HEK293 (cell line): Measurements from ENCODE around the gene B4GALT5.

Experiments
- CTCF ChIA-PET: fragments of 350-600 bp; formaldehyde crosslinking; extraction: SDS; loops from one replicate; lab custom pipeline; 2021; ENCODE audit warnings: antibody characterized with exemption; lab: Yijun Ruan, JAX
- POLR2A ChIA-PET: fragments of 300-600 bp; formaldehyde crosslinking; extraction: SDS; loops from one replicate; lab custom pipeline; 2020; ENCODE audit warnings: antibody characterized with exemption, inconsistent platforms; lab: Yijun Ruan, JAX
- H3K27ac ChIP-seq: fragments of 200-500 bp; sonication (Bioruptor generic); 2 replicates; pipeline ENCODE4 v1.5.1; 2014; ENCODE audit warnings: low read depth, low read length, control low read depth, inconsistent platforms; ENCODE audit errors: extremely low read depth
- H3K36me3 ChIP-seq, 2 experiments: fragments of 200-500 bp in 1 of 2; sonication (Bioruptor generic) in 1 of 2; 1 replicate in 1 of 2; 2 replicates in 1 of 2; pipeline ENCODE4 v1.5.1; 2014 to 2017; ENCODE audit warnings: inconsistent platforms in 2 of 2, low read length in 2 of 2; ENCODE audit not compliant: control insufficient read depth in 2 of 2, insufficient read depth in 1 of 2
- H3K4me1 ChIP-seq: fragments of 200-500 bp; sonication (Bioruptor generic); 2 replicates; pipeline ENCODE4 v1.5.1; 2014; ENCODE audit warnings: mild to moderate bottlenecking, low read length, inconsistent platforms; ENCODE audit not compliant: control insufficient read depth, insufficient read depth
- H3K4me3 ChIP-seq: 2 replicates; pipeline ENCODE4 v1.5.1; 2011; ENCODE audit warnings: low read depth, mild to moderate bottlenecking, control low read depth, low read length, moderate library complexity
- H3K9me3 ChIP-seq: fragments of 200-500 bp; sonication (Bioruptor generic); 2 replicates; pipeline ENCODE4 v1.5.1; 2014; ENCODE audit warnings: low read depth, low read length, inconsistent platforms; ENCODE audit not compliant: control insufficient read depth, insufficient read depth
- HIC1 ChIP-seq: fragments of 450-650 bp; formaldehyde crosslinking; IDR thresholded peaks from 2 replicates; pipeline ENCODE4 v1.5.1; 2016; ENCODE audit warnings: missing biosample characterization, missing genetic modification characterization
- PRDM1 ChIP-seq: fragments of 450-650 bp; formaldehyde crosslinking; IDR thresholded peaks from 2 replicates; pipeline ENCODE4; 2016; ENCODE audit warnings: missing biosample characterization, missing genetic modification characterization
- SP2 ChIP-seq: fragments of 450-650 bp; formaldehyde crosslinking; IDR thresholded peaks from 2 replicates; pipeline ENCODE4 v1.5.1; 2016; ENCODE audit warnings: missing biosample characterization, missing genetic modification characterization
- ZNF10 ChIP-seq: fragments of 450-650 bp; formaldehyde crosslinking; IDR thresholded peaks from 2 replicates; pipeline ENCODE4 v1.5.1; 2017; ENCODE audit warnings: missing biosample characterization, missing genetic modification characterization
- ZNF140 ChIP-seq: fragments of 450-650 bp; formaldehyde crosslinking; IDR thresholded peaks from 2 replicates; pipeline ENCODE4 v1.5.1; 2016; ENCODE audit warnings: missing biosample characterization, missing genetic modification characterization
- ZNF184 ChIP-seq: fragments of 450-650 bp; IDR thresholded peaks from 2 replicates; pipeline ENCODE4 v1.5.1; 2018; ENCODE audit warnings: missing biosample characterization, mild to moderate bottlenecking, missing genetic modification characterization
- ZNF335 ChIP-seq: fragments of 450-650 bp; formaldehyde crosslinking; conservative IDR thresholded peaks from 2 replicates; pipeline ENCODE4 v1.5.1; 2016; ENCODE audit warnings: missing biosample characterization, missing genetic modification characterization
- ZNF366 ChIP-seq: fragments of 450-650 bp; formaldehyde crosslinking; conservative IDR thresholded peaks from 2 replicates; pipeline ENCODE4 v1.5.1; 2016; ENCODE audit warnings: missing biosample characterization, missing genetic modification characterization
- ZNF416 ChIP-seq: fragments of 450-650 bp; formaldehyde crosslinking; IDR thresholded peaks from 2 replicates; pipeline ENCODE4 v1.5.1; 2016; ENCODE audit warnings: missing biosample characterization, missing genetic modification characterization
- ZNF571 ChIP-seq: fragments of 450-650 bp; formaldehyde crosslinking; IDR thresholded peaks from 2 replicates; pipeline ENCODE4 v1.5.0; 2017; ENCODE audit warnings: missing biosample characterization, missing genetic modification characterization
- ZNF747 ChIP-seq: fragments of 450-650 bp; formaldehyde crosslinking; IDR thresholded peaks from 2 replicates; pipeline ENCODE4 v1.5.1; 2016; ENCODE audit warnings: missing biosample characterization, missing genetic modification characterization
- ZXDB ChIP-seq: fragments of 450-650 bp; formaldehyde crosslinking; IDR thresholded peaks from 2 replicates; pipeline ENCODE4 v1.5.1; 2016; ENCODE audit warnings: missing biosample characterization, missing genetic modification characterization
- TF ChIP-seq, protein P1 (sequence below): fragments of 450-650 bp; formaldehyde crosslinking; IDR thresholded peaks from 2 replicates; pipeline ENCODE4 v1.5.1; 2016; ENCODE audit warnings: missing biosample characterization, missing genetic modification characterization
- TF ChIP-seq, protein P2 (sequence below): fragments of 450-650 bp; formaldehyde crosslinking; IDR thresholded peaks from 2 replicates; pipeline ENCODE4 v1.5.1; 2016; ENCODE audit warnings: missing biosample characterization, missing genetic modification characterization
- TF ChIP-seq, protein P3 (sequence below): fragments of 450-650 bp; IDR thresholded peaks from 2 replicates; pipeline ENCODE4 v1.5.1; 2018; ENCODE audit warnings: missing biosample characterization, missing genetic modification characterization
- TF ChIP-seq, protein P4 (sequence below): fragments of 450-650 bp; formaldehyde crosslinking; IDR thresholded peaks from 2 replicates; pipeline ENCODE4 v1.5.1; 2016; ENCODE audit warnings: missing biosample characterization, missing genetic modification characterization

Gene B4GALT5

DNA sequence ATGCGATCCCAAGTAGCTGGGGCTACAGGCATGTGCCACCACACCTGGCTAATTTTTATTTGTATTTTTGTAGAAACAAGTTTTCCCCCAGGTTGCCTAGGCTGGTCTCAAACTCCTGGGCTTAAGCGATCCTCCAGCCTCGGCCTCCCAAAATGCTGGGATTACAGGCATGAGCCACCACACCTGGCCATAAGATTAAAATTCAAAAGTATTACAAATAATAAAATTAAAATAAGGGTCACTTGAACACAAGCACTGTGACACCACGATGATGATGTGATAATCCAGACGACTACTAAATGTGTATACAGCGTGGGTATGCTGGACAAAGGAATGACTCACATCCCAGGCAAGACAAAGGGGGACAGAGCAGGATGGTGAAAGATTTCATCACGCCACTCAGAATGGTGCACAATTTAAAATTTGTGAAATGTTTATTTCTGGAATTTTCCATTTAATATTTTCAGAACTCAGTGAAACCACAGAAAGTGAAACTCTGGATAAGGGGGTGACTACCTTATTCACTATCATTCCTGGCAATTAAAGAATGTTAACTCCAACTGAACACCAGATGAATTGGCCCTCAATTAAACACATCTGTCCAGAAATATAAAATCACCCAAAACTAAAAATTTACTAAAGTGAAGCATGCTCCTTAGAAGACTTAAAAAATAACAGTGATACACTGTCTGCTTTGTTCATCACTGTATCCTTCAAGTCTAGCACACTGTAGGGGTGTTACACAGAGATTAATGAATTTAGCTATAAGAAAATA lies 13.1 kb downstream of the B4GALT5 start (continued):
- TF ChIP-seq HIC1, result no peak
- 0 out of 2 replicates have a peak, but pooled peaks have one; percentile 20 for TF ChIP-seq ZXDB (tag by site-specific recombination)
- TF ChIP-seq, protein P1, sequence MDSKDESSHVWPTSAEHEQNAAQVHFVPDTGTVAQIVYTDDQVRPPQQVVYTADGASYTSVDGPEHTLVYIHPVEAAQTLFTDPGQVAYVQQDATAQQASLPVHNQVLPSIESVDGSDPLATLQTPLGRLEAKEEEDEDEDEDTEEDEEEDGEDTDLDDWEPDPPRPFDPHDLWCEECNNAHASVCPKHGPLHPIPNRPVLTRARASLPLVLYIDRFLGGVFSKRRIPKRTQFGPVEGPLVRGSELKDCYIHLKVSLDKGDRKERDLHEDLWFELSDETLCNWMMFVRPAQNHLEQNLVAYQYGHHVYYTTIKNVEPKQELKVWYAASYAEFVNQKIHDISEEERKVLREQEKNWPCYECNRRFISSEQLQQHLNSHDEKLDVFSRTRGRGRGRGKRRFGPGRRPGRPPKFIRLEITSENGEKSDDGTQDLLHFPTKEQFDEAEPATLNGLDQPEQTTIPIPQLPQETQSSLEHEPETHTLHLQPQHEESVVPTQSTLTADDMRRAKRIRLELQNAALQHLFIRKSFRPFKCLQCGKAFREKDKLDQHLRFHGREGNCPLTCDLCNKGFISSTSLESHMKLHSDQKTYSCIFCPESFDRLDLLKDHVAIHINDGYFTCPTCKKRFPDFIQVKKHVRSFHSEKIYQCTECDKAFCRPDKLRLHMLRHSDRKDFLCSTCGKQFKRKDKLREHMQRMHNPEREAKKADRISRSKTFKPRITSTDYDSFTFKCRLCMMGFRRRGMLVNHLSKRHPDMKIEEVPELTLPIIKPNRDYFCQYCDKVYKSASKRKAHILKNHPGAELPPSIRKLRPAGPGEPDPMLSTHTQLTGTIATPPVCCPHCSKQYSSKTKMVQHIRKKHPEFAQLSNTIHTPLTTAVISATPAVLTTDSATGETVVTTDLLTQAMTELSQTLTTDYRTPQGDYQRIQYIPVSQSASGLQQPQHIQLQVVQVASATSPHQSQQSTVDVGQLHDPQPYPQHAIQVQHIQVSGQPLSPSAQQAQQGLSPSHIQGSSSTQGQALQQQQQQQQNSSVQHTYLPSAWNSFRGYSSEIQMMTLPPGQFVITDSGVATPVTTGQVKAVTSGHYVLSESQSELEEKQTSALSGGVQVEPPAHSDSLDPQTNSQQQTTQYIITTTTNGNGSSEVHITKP (tag by site-specific recombination), result peak; percentile 88
- no peak for TF ChIP-seq ZNF140
- no peak for TF ChIP-seq ZNF416
- TF ChIP-seq, protein P2, sequence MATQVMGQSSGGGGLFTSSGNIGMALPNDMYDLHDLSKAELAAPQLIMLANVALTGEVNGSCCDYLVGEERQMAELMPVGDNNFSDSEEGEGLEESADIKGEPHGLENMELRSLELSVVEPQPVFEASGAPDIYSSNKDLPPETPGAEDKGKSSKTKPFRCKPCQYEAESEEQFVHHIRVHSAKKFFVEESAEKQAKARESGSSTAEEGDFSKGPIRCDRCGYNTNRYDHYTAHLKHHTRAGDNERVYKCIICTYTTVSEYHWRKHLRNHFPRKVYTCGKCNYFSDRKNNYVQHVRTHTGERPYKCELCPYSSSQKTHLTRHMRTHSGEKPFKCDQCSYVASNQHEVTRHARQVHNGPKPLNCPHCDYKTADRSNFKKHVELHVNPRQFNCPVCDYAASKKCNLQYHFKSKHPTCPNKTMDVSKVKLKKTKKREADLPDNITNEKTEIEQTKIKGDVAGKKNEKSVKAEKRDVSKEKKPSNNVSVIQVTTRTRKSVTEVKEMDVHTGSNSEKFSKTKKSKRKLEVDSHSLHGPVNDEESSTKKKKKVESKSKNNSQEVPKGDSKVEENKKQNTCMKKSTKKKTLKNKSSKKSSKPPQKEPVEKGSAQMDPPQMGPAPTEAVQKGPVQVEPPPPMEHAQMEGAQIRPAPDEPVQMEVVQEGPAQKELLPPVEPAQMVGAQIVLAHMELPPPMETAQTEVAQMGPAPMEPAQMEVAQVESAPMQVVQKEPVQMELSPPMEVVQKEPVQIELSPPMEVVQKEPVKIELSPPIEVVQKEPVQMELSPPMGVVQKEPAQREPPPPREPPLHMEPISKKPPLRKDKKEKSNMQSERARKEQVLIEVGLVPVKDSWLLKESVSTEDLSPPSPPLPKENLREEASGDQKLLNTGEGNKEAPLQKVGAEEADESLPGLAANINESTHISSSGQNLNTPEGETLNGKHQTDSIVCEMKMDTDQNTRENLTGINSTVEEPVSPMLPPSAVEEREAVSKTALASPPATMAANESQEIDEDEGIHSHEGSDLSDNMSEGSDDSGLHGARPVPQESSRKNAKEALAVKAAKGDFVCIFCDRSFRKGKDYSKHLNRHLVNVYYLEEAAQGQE (tag by site-specific recombination), result no peak
- peak; percentile 54 for TF ChIP-seq ZNF366 (tag by site-specific recombination)
- TF ChIP-seq, protein P3, sequence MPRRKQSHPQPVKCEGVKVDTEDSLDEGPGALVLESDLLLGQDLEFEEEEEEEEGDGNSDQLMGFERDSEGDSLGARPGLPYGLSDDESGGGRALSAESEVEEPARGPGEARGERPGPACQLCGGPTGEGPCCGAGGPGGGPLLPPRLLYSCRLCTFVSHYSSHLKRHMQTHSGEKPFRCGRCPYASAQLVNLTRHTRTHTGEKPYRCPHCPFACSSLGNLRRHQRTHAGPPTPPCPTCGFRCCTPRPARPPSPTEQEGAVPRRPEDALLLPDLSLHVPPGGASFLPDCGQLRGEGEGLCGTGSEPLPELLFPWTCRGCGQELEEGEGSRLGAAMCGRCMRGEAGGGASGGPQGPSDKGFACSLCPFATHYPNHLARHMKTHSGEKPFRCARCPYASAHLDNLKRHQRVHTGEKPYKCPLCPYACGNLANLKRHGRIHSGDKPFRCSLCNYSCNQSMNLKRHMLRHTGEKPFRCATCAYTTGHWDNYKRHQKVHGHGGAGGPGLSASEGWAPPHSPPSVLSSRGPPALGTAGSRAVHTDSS, result no peak

DNA sequence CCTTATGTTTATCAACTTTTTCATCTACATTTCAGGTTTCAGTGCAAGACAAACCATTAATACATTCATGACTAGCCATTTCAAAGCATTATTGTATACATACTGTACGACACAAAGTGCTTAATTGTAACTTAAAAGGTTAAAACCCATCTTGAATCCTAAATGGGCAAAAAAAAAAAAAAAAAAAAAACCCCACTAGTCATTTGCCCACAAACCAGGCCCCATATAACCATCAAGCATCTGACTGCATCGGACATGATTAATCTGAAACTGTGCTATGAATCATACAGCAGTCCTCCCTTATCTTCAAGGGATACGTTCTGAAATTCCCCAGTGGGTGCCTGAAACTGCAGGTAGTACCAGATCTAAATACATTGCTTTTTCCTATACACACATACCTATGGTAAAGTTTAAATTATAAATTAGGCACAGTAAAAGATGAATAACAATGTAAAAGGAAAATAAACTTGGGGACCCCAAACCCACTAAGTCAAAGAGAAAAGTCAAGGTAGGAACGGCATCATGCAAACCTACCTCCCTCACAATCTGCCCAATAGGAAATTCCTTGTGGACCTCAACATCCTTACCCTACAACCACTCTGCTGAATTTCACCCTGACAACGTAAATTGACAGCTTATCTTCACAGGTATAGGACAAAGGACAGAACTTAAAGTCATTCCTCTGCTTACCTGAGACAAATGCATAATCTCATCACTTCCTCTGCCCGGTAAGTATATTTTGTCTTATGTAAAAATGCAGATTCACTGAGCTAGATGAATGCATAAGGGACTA lies 14.3 kb downstream of the B4GALT5 start:
- Histone ChIP-seq H3K4me3 (no peak overlapping the region), H3K9me3 (no peaks in the 10 kb centered on the region), H3K4me1 (peaks cover 21% of the 10 kb centered on the region), H3K27ac (no peak overlapping the region), H3K36me3 (no peaks in the 10 kb centered on the region)
- ChIA-PET POLR2A (no interaction called here), CTCF (no interaction called here)
- TF ChIP-seq, protein P4, sequence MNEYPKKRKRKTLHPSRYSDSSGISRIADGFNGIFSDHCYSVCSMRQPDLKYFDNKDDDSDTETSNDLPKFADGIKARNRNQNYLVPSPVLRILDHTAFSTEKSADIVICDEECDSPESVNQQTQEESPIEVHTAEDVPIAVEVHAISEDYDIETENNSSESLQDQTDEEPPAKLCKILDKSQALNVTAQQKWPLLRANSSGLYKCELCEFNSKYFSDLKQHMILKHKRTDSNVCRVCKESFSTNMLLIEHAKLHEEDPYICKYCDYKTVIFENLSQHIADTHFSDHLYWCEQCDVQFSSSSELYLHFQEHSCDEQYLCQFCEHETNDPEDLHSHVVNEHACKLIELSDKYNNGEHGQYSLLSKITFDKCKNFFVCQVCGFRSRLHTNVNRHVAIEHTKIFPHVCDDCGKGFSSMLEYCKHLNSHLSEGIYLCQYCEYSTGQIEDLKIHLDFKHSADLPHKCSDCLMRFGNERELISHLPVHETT (tag by site-specific recombination), result no peak
- peak; percentile 82 for TF ChIP-seq ZNF335
- no peak for TF ChIP-seq ZNF571
- TF ChIP-seq ZNF747 (tag by site-specific recombination), result no peak
- TF ChIP-seq, protein P1 (tag by site-specific recombination), result peak; percentile 93
- no peak for TF ChIP-seq ZNF140
- no peak for TF ChIP-seq ZNF184
- no peak for TF ChIP-seq SP2
- TF ChIP-seq ZNF10, result no peak
- no peak for TF ChIP-seq PRDM1
